Fibroblast of pulmonary artery (primary cell): ENCODE results near the gene HOXA4.

ENCODE experiments used
- DNase-seq: peaks from one replicate; pipeline ENCODE4 v3.0.0-alpha.2; 2010; ENCODE audit warnings: low read depth
- H3K4me3 ChIP-seq: replicated peaks from 2 replicates; pipeline ENCODE4 v1.5.1; 2011; ENCODE audit warnings: low read depth, mild to moderate bottlenecking, control low read depth, low read length, moderate library complexity
- TF ChIP-seq, protein P1 (sequence below): IDR thresholded peaks from 2 replicates; pipeline ENCODE4 v1.5.1; 2011; ENCODE audit warnings: mild to moderate bottlenecking, control low read depth, low read length, inconsistent platforms; ENCODE audit errors: missing control alignments

HOXA4 gene

DNA sequence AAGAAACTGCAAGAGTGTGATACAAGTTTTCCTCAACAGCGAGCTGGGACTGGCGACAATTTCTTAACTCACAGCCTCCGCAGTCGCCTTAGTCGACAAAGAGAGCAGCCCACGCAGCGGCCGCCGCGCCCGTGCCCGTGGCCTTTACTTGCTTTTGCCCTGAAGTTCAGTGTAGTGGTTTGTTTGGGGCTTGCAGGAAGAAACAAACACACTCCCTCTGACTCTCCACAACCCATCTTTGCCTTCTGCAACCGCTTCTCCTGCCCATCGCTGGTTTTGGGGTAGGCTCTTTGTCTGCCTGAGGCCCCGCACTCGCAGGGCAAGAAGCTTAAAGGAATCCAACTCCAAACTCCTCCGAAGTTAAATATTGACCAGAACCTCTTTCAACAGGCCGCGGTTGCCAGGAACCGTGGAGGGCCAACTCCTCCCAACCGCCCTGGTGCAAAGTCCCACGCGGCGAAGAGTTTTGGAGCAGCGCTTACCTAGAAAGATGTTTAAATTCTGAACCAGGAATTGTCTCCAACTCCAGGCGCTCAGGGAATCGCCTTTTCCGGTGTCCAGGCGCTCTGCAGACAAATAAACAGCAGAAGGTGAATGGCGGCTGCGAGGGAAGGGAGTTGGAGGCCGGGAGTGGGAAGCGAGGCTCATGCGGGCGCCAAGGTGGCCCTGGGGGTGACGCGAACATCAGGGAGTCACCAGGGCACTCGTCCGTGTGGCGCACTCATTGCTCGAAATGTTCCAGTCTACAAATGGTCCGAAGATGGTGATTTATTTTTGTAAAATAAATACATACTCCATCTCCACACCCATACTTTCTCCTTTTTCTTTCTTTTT, 8.3 kb downstream of the HOXA4 start:
- TF ChIP-seq, protein P1, sequence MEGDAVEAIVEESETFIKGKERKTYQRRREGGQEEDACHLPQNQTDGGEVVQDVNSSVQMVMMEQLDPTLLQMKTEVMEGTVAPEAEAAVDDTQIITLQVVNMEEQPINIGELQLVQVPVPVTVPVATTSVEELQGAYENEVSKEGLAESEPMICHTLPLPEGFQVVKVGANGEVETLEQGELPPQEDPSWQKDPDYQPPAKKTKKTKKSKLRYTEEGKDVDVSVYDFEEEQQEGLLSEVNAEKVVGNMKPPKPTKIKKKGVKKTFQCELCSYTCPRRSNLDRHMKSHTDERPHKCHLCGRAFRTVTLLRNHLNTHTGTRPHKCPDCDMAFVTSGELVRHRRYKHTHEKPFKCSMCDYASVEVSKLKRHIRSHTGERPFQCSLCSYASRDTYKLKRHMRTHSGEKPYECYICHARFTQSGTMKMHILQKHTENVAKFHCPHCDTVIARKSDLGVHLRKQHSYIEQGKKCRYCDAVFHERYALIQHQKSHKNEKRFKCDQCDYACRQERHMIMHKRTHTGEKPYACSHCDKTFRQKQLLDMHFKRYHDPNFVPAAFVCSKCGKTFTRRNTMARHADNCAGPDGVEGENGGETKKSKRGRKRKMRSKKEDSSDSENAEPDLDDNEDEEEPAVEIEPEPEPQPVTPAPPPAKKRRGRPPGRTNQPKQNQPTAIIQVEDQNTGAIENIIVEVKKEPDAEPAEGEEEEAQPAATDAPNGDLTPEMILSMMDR: no peak
- DNase-seq: no peak
- peak overlapping the region; percentile 21 for H3K4me3 ChIP-seq

DNA sequence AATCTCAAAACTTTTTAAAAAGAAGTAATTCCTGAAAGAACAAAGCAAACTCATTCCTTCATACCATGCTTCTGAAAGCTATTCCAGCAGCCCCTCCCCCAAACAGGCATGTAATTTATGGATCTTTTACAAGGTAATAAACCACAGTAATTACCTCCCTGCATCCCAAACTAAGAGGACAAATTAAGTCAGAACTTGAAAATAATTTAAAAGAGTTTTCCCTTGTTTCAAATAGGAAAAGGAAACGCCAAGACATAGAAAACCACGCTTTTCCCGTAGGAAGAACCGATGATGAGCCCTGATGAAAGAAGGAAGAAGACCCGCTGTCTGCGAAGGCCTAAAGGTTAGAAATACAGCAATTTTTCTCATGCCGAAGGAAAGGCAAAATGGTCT, 8.9 kb downstream of the HOXA4 start:
- DNase-seq: no peak
- no peak overlapping the region for H3K4me3 ChIP-seq
- TF ChIP-seq, protein P1: no peak

DNA sequence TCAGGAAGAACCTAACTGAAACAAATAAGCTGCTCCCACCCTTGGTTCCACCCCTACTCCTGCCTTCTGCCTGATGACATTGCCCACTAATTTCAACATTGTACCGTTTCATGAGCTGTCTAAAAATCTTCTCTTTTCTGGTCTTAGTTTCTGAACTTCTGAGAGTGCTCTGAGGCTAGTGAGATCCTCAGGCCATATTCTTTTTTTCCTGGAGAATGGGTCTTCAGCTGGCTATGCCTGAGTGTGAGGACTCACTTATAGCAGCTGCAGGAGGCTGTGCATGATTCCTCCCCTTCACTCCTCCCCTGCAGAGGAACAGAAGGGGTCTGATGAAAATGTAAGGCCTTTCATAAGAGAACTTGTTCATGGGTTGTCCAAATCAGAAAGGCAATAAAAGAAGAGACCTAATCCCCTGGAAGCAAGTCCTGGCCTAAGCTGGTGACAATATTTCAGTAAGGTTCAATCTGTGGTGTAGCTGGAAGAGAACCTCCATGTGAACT, 11.1 kb downstream of the HOXA4 start:
- H3K4me3 ChIP-seq: no peak overlapping the region
- TF ChIP-seq, protein P1: no peak
- no peak for DNase-seq

DNA sequence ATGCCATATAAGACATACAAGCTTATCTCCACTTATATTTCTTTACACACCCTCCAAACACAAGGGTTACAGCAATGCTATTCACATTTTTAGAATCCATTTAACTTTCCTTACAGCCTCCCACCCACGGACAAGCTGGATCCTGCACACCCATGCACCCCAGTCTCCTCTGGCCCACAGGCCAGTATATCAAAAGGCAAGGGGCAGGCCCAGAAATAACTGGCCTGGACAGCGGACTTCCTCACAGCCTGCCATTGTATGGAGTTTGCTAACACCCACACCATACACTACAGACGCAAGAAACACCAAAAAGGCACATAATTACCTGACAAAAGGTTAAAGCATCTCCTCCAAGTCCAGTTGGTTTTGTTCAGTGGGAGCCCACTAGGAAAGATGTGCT, 12.0 kb downstream of the HOXA4 start:
- TF ChIP-seq, protein P1: no peak
- H3K4me3 ChIP-seq: no peak overlapping the region
- no peak for DNase-seq

DNA sequence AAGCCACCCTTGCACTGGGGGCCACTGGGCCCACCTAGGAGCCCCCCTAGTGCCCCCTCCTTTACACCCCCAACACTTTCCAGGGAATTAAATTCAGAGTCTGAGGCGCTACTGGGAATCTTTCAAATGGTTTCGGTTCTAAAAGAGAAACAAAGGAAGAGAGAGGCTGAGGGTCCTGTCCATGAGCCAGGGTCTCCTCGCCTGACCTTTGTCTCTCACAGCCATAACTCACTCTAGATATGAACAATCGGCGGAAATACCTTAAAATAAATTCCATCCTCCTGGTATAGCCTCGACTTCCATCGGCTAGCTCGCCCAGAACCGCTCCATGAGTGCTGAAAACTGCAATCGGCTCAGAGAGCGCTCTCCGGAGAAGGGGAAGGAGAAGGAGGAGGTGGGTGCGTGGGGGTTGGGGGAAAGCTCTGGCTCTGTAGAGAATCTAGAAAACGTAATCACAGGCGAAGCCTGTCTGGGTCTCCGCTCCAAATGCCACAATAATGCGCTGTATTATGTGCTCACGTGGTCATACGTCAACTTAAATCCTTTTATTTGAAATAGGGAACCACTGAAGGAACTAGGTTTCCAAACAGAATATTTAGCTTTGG, 12.6 kb downstream of the HOXA4 start:
- peak; percentile 47 for DNase-seq
- peak overlapping the region; percentile 41 for H3K4me3 ChIP-seq

DNA sequence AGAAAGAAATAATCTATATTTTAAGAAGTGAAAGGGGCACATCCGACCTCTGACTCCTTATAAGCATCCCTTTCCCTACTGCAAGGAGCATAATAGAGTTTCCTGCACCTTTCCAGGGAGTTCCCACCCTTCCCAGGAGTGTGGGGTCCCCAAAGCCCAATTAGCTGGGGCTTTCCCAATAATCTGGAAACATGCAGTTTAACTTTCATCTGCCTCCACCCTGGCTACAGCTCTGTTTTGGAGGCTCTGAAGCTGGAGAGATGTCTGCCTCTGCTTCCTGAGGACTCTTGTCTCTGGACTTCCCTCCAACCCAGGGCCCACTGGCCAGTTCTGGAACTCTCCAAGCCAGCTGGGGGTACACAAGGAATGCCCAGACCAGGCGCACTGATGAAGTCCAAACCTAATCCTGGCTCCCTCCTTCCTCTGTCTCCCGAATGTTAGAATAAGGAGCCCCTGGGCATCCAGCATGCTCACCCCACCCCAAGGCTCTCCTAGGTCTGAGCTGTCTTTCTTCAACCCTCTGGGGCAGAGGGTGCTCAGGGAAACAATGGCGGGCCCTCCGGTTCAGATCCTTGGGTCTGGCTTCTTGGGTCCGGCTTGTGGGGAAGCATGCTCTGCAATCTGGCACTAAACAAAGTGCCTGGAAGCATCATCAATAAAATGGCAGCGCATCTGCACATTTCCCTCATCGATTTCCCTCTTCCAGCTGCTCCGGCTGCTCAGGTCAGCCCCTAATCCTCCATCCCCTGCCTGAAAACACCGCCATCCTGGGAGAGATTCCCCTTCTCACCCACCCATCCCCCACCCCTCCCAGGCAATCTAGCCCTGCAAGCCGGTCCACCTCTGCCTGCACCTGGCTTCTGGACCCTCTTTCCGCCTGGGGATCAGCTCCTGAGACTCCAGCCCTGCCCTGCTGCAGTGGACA, 13.3 kb downstream of the HOXA4 start:
- H3K4me3 ChIP-seq: peak overlapping the region; percentile 41
- TF ChIP-seq, protein P1: no peak
- DNase-seq: no peak

More for the DNA sequence above, 12.6 kb downstream of the HOXA4 start:
- TF ChIP-seq, protein P1: no peak
